ENCODE data around the gene PCBP3. TPM values are rescaled to one million over a fixed set of nuclear protein-coding genes. Genes with fewer than 3 reads are reported as not detected.
"Not testable (repeated sequence)": the region's sequence is repeated elsewhere in the genome, so short reads cannot be mapped to it uniquely, and the experiment has no call there.

The PCBP3 gene
- total RNA-seq, 2 experiments from 2014 or later: 1.9 to 2.2 TPM

DNA sequence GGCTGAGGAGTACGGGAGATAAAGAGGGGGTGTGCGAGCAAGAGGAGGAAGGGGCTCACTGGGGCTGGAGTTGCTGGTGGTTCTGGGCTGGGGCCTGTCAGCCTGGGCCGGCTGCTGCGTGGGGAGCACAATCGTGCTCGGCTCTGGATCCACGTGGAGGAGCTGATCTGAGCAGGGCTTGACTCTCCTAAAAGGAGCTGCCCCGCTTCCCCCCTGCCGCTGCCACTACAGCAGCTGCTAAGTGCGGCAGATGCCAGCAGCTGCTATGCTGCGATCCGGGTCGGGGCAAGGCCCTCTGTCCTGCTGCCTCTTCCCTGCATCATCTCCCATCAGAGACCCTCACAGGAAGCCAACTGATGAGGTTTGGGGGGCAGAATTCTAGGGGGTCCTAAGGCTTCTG is 165.9 kb downstream of the PCBP3 start:
- Mint-ChIP-seq H3K27me3 (no peaks in the 10 kb centered on the region), H3K4me1 (ENCODE audit: low read depth) (no peaks in the 10 kb centered on the region), H3K36me3 (ENCODE audit: low read depth) (no peaks in the 10 kb centered on the region), H3K9me3 (no peaks in the 10 kb centered on the region), H3K4me3 (no peak overlapping the region), H3K27ac (no peak overlapping the region)
- intact Hi-C loops (cut with micrococcal nuclease): no loop called here
- ChIA-PET CTCF (no interaction called here), POLR2A (no interaction called here)
- DNase-seq (no peak), ATAC-seq (no peak)
- TF ChIP-seq, protein P1, sequence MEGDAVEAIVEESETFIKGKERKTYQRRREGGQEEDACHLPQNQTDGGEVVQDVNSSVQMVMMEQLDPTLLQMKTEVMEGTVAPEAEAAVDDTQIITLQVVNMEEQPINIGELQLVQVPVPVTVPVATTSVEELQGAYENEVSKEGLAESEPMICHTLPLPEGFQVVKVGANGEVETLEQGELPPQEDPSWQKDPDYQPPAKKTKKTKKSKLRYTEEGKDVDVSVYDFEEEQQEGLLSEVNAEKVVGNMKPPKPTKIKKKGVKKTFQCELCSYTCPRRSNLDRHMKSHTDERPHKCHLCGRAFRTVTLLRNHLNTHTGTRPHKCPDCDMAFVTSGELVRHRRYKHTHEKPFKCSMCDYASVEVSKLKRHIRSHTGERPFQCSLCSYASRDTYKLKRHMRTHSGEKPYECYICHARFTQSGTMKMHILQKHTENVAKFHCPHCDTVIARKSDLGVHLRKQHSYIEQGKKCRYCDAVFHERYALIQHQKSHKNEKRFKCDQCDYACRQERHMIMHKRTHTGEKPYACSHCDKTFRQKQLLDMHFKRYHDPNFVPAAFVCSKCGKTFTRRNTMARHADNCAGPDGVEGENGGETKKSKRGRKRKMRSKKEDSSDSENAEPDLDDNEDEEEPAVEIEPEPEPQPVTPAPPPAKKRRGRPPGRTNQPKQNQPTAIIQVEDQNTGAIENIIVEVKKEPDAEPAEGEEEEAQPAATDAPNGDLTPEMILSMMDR (IDR thresholded peaks at IDR 0.05): no peak

DNA sequence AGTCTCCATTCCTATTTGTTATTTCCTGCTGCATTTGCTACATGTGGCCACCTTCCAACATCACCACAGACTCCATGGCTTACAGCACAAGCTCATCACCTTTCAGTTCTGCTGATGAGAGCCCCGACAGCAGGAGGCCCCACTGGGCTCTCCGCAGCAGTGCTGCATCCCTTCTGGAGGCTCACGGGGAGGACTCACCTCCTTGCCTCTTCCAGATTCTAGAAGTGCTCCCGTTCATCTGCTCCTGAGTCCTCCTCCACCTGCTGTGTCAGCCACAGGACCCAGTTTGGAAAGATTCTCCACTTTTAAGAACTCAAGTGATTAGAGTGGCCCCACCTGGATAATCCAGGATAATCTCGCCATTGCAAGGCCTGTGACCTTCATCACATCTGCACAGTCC is 167.6 kb downstream of the PCBP3 start:
- H3K9me3 Mint-ChIP-seq: no peaks in the 10 kb centered on the region
- no peaks in the 10 kb centered on the region for H3K36me3 Mint-ChIP-seq (ENCODE audit: low read depth)
- ChIA-PET POLR2A (no interaction called here), CTCF (no interaction called here)
- no peaks in the 10 kb centered on the region for H3K27me3 Mint-ChIP-seq
- H3K4me1 Mint-ChIP-seq (ENCODE audit: low read depth): no peaks in the 10 kb centered on the region
- intact Hi-C loops (cut with micrococcal nuclease): no loop called here
- H3K27ac Mint-ChIP-seq: no peak overlapping the region
- TF ChIP-seq, protein P1 (IDR thresholded peaks at IDR 0.05): no peak
- ATAC-seq (no peak), DNase-seq (no peak)
- no peak overlapping the region for H3K4me3 Mint-ChIP-seq

DNA sequence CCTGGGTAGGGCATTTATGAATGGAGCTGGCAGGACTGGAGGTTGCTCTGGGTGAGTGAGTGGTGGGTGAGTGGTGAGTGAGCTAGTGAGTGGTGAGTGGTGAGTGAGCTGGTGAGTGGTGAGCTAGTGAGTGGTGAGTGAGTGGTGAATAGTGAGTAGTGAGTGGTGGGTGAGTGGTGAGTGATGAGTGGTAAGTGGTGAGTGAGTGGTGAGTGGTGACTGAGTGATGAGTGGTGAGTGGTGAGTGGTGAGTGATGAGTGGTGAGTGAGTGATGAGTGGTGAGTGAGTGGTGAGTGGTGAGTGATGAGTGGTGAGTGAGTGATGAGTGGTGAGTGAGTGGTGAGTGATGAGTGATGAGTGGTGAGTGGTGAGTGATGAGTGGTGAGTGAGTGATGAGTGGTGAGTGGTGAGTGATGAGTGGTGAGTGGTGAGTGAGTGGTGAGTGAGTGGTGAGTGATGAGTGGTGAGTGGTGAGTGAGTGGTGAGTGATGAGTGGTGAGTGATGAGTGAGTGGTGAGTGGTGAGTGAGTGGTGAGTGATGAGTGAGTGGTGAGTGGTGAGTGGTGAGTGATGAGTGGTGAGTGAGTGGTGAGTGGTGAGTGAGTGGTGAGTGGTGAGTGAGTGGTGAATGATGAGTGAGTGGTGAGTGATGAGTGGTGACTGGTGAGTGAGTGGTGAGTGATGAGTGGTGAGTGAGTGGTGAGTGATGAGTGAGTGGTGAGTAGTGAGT is 170.8 kb downstream of the PCBP3 start:
- POLR2A ChIA-PET: interaction anchor here (0.7 kb wide), 1 partner anchor 45 kb away, joined by 4 read pairs; no protein-coding TSS in a partner anchor
- ATAC-seq; H3K27me3 Mint-ChIP-seq; CTCF ChIA-PET; H3K9me3 Mint-ChIP-seq; H3K4me3 Mint-ChIP-seq; H3K27ac Mint-ChIP-seq; intact Hi-C loops (cut with micrococcal nuclease); H3K36me3 Mint-ChIP-seq (ENCODE audit: low read depth): not testable (repeated sequence)
- DNase-seq: peak; percentile 34
- H3K4me1 Mint-ChIP-seq (ENCODE audit: low read depth): peaks cover 24% of the 10 kb centered on the region

DNA sequence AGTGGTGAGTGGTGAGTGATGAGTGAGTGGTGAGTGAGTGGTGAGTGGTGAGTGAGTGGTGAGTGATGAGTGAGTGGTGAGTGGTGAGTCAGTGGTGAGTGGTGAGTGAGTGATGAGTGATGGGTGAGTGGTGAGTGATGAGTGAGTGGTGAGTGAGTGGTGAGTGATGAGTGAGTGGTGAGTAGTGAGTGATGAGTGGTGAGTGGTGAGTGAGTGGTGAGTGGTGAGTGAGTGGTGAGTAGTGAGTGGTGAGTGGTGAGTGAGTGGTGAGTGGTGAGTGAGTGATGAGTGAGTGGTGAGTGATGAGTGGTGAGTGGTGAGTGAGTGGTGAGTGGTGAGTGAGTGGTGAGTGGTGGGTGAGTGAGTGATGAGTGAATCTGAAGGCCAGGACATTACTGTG is 172.3 kb downstream of the PCBP3 start:
- ATAC-seq; H3K27me3 Mint-ChIP-seq; H3K27ac Mint-ChIP-seq; CTCF ChIA-PET; H3K36me3 Mint-ChIP-seq (ENCODE audit: low read depth); H3K4me3 Mint-ChIP-seq; H3K9me3 Mint-ChIP-seq; POLR2A ChIA-PET: not testable (repeated sequence)
- DNase-seq: peak; percentile 37
- peaks cover 37% of the 10 kb centered on the region for H3K4me1 Mint-ChIP-seq (ENCODE audit: low read depth)
- intact Hi-C loops (cut with micrococcal nuclease): loop anchor here (5.0 kb wide), 1 partner anchor 263 kb away; no protein-coding TSS in a partner anchor

DNA sequence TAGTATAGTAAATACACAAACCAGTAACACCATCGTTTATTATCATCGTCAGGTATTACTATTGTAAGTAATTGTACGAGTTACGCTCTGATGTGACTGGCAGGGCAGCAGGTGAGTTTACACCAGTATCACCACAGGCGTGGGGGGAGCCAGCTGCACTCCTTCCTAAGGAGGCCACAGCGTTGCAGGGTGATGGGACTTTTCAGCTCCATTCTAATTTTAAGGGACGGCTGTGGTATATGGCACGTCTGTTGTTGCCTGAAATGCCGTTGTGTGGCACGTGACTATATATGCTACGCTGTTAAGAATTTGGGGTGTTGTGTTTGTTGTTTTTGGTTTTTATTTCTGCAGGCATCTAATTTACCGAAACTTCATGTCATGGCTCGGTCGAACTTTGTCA is 173.3 kb downstream of the PCBP3 start:
- CTCF ChIA-PET: no interaction called here
- Mint-ChIP-seq H3K27me3 (peaks cover 4% of the 10 kb centered on the region), H3K9me3 (no peaks in the 10 kb centered on the region), H3K4me1 (ENCODE audit: low read depth) (peaks cover 37% of the 10 kb centered on the region), H3K27ac (no peak overlapping the region), H3K4me3 (no peak overlapping the region), H3K36me3 (ENCODE audit: low read depth) (no peaks in the 10 kb centered on the region)
- POLR2A ChIA-PET: no interaction called here
- intact Hi-C loops (cut with micrococcal nuclease): loop anchor here (5.0 kb wide), 1 partner anchor 264 kb away; no protein-coding TSS in a partner anchor
- no peak for DNase-seq
- no peak for ATAC-seq
- TF ChIP-seq, protein P1 (IDR thresholded peaks at IDR 0.05): no peak

DNA sequence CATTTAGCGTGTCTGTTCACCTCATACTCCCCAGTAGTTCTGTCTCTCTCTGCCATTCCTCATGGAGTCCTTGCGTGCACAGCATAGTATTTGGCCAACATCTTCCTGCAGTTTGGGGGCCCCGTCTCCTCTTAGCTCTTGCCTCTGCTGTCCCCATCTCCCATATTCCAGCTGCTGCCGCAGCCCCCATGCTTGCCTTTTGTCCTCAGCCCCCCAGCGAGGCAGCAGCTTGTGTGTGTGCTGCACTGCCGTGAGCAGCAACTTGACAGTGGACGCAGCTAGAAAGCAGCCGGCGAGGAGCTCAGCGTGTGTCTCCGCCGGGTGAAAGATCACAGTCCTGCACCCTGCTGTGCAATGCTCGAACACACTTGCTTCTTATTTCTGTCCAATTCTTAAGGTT is 173.8 kb downstream of the PCBP3 start:
- no peak for DNase-seq
- no peak overlapping the region for H3K27ac Mint-ChIP-seq
- intact Hi-C loops (cut with micrococcal nuclease): loop anchor here (5.0 kb wide), 1 partner anchor 265 kb away; no protein-coding TSS in a partner anchor
- H3K36me3 Mint-ChIP-seq (ENCODE audit: low read depth): no peaks in the 10 kb centered on the region
- peaks cover 37% of the 10 kb centered on the region for H3K4me1 Mint-ChIP-seq (ENCODE audit: low read depth)
- CTCF ChIA-PET: interaction anchor here (0.7 to 1.6 kb wide), 2 partner anchors 172 to 508 kb away, joined by 3 to 4 read pairs; no protein-coding TSS in a partner anchor
- peaks cover 5% of the 10 kb centered on the region for H3K27me3 Mint-ChIP-seq
- no peak for ATAC-seq
- H3K9me3 Mint-ChIP-seq: no peaks in the 10 kb centered on the region
- no peak overlapping the region for H3K4me3 Mint-ChIP-seq
- TF ChIP-seq, protein P1 (IDR thresholded peaks at IDR 0.05): no peak
- POLR2A ChIA-PET: interaction anchor here (0.6 kb wide), 1 partner anchor 261 kb away, joined by 3 read pairs; no protein-coding TSS in a partner anchor
